Colon (tissue), 2 donors: Measurements from ENCODE around the gene NRTN.
"Not testable (repeated sequence)": the region's sequence is repeated elsewhere in the genome, so short reads cannot be mapped to it uniquely, and the experiment has no call there.

Experiments
- FAIRE-seq: peaks from 2 replicates; lab custom pipeline; 2012; peaks lifted over from hg19 to GRCh38; lab: Jason Lieb, UNC
- donor health status: control.
- donor health status: control.

Gene NRTN

DNA sequence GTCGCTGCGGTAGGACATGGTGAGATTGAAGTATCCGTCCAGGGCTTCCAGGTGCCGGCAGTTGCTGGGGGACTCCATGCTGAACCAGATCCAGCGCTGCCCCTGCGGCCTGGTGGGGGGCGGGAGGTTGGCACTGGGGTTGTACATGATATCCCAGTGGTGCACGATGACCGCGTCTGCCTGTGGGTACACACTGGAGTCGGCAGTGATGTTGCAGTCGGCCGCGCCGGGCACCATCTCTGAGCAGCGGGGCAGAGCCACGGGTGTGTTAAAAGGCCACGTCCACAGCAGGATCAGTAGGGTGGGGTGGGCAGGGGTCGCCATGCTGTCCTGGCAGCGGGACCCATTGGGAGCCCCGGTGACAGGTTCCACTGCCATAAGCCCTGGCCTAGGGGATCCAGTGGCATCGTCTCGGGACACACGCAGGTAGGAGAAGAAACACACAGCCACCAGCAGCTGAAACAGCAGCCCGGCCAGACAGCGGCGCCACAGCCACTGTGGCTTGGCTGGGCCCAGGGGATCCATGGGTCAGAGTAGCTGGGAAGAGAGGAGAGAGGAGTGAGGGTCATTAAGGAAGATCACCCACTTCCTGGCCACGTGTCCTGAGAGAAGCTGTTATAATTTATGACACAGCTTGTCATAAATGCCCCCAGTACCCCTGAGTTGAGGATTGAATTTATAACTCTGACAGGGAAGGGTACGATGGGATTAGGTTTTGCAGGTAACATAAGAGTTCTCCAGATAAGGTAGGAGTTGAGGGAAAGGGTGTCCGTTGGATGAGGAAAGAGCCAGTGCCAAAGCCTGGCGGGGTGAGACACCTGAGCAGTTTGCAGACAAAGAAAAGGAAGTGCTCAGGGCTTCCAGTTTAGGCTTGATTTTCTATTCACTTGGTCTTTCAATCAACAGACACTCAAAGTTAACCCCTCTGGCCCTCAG is 62.6 kb downstream of the NRTN start:
- FAIRE-seq = no peak

DNA sequence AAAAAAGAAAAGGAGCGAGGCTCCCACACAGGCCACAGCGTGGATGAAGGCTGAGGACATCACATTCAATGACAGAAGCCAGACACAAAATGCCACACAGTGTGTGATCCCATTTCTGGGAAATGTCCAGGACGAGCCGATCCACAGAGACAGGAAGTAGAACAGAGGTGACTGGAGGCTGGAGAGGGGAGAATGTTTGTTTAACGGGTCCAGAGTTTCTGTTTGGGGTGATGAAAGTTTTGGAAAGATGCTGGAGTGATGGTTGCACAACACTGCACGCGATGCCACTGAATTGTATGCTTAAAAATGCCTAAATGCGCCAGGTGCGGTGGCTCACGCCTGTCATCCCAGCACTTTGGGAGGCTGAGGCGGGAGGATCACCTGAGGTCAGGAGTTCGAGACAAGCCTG is 66.1 kb downstream of the NRTN start:
- FAIRE-seq = no peak

DNA sequence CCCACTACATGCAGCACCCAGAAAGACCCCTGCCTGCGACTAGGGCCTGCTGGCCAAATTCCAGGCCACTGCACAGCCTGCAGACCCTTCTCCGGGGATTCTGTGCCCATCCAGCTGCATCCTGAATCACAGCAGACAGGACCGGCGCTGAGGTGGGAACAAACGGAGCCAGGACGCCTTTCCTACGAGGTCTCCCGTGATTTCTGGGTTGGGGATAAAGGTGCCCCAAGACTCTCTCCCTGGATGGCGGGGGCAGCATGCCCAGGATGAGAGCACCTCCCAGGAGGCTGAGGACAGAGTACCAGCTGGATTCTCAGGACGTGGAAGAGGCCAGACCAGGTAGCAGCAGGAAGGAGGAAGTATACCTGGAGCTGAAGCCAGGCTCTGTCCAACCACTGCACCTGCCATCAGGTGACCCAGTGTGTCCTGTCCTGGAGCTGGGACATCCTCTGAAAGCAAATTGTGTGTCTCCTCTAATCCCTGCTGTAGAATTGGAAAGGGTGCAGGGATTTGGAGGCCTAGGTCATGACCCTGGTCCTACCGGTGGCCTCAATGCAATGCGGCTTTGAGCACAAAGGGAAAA is 68.8 kb downstream of the NRTN start:
- FAIRE-seq = no peak

DNA sequence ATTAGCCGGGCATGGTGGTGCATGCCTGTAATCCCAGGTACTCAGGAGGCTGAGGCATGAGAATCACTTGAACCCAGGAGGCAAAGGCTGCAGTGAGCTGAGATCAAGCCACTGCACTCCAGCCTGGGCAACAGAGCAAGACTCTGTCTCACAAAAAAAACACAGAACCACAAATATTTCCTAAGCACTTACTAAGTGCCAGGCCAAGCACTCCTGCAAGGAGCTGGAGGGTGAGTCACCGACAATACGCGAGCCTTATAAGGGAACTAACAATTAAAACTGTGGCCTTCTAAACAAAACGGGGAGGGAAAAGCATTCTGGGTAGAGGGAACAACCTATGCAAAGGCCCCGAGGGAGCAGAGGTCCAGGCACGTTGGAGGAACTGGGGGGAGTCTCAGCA is 69.6 kb downstream of the NRTN start:
- FAIRE-seq = not testable (repeated sequence)

DNA sequence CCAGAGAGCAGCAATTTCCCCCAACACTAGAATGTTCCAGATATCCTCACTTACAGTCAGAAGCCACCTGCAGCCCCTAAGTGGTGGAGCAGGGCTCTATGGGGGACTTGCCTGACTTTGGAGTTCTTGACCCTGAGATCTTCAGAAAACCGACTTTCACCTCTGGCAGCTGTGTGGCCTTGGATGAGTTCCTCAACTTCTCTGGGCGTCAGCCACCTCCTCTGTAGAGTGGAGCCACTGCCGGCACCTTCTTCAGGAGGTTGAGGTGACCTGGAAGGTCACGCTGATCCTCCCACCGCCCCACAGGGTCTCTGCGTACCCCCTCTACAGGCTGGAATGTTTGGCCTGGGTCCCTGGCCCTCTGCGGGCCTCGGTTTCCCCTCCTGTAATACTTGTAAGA is 72.6 kb downstream of the NRTN start:
- no peak for FAIRE-seq

DNA sequence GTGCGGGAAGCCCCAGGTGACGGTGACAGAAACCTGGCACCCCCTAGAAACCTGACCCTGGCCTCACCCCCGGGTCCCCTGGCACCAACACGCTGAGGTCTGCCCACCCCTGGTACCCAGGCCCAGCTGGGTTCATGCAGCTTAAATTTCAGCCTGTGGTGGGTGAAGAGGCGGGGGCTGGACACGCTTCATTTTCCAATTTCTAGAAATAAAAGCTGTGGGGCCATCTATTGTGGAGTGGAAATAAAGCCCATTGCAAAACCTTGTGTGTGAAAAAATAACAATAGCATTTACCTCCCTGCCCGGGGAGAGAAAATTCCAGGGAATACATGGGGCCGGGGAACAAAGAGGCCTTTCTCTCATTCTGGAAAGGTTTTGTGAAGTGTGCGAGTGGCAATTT is 73.0 kb downstream of the NRTN start:
- FAIRE-seq = no peak
